ENCODE results near the gene PIGV.

GRCh38 chr1:26788836-26789611 lies 1.3 kb downstream of the PIGV start:
- TF ChIP-seq POLR2A (IDR thresholded peaks at IDR 0.05; ENCODE audit: low read length) (no peak), GATA1 (IDR thresholded peaks at IDR 0.05; ENCODE audit: low read depth, low read length) (no peak)
